ENCODE data around the gene CDC42BPB. TPM values are rescaled to one million over a fixed set of nuclear protein-coding genes. Genes with fewer than 3 reads are reported as not detected.

The CDC42BPB gene
- total and polyA plus RNA-seq, 2 experiments from 2014 or later: 13.0 to 106 TPM

- no peak for DNase-seq
- Histone ChIP-seq H3K9me2 (ENCODE audit: insufficient read depth) (no peaks in the 10 kb centered on the region), H3K4me3 (no peak overlapping the region), H3K4me2 (ENCODE audit: unreplicated experiment) (no peak overlapping the region), H3K27me3 (replicated peaks; ENCODE audit: insufficient read depth) (no peaks in the 10 kb centered on the region), H3K36me3 (ENCODE audit: low read depth) (peaks cover 3% of the 10 kb centered on the region; the same call in 1 of the 2 replicates), H4K20me1 (ENCODE audit: insufficient read depth) (no peaks in the 10 kb centered on the region), H3K9me3 (ENCODE audit: low read depth) (no peaks in the 10 kb centered on the region), H3K9ac (no peak overlapping the region), H2AFZ (no peak overlapping the region), H3K27ac (no peak overlapping the region), H3K79me2 (ENCODE audit: insufficient read depth) (peaks cover 89% of the 10 kb centered on the region), H3K4me1 (ENCODE audit: insufficient read depth) (peaks cover 8% of the 10 kb centered on the region; the same call in 1 of the 2 replicates), H3F3A (ENCODE audit: insufficient read depth) (no peaks in the 10 kb centered on the region)
- 94 to 95% methylated on average over 21 to 22 of the region's 22 CpGs for WGBS, 2 experiments (ENCODE audit: low coverage in 1 of 2, low lambda C conversion rate in 2 of 2, missing lambda C conversion rate in 2 of 2)
- no peak for TF ChIP-seq EZH2phosphoT487 (IDR thresholded peaks at IDR 0.05; ENCODE audit: insufficient read depth, low read depth)
- no peak for TF ChIP-seq EZH2 (IDR thresholded peaks at IDR 0.05; ENCODE audit: insufficient read depth, poor library complexity, severe bottlenecking)
- in situ Hi-C loops (cut with MboI): no loop called here
Observed at GRCh38 chr14:103002578-103003350, 54.6 kb downstream of the CDC42BPB start.

GRCh38 chr14:103001651-103002396 is 55.5 kb downstream of the CDC42BPB start:
- no peak for DNase-seq
- peaks cover 89% of the 10 kb centered on the region for H3K79me2 ChIP-seq (ENCODE audit: insufficient read depth)
- no peaks in the 10 kb centered on the region for H4K20me1 ChIP-seq (ENCODE audit: insufficient read depth)
- H3K27me3 ChIP-seq (replicated peaks; ENCODE audit: insufficient read depth): no peaks in the 10 kb centered on the region
- in situ Hi-C loops (cut with MboI): no loop called here
- 92 to 93% methylated on average over 36 to 37 of the region's 37 CpGs for WGBS, 2 experiments (ENCODE audit: low coverage in 1 of 2, low lambda C conversion rate in 2 of 2, missing lambda C conversion rate in 2 of 2)
- no peak for TF ChIP-seq EZH2phosphoT487 (IDR thresholded peaks at IDR 0.05; ENCODE audit: insufficient read depth, low read depth)
- TF ChIP-seq EZH2 (IDR thresholded peaks at IDR 0.05; ENCODE audit: insufficient read depth, poor library complexity, severe bottlenecking): no peak
- H3K9me3 ChIP-seq (ENCODE audit: low read depth): no peaks in the 10 kb centered on the region
- no peak overlapping the region for H3K9ac ChIP-seq
- no peak overlapping the region for H3K4me3 ChIP-seq
- no peaks in the 10 kb centered on the region for H3F3A ChIP-seq (ENCODE audit: insufficient read depth)
- H3K4me1 ChIP-seq (ENCODE audit: insufficient read depth): peaks cover 8% of the 10 kb centered on the region; the same call in 1 of the 2 replicates
- H3K36me3 ChIP-seq (ENCODE audit: low read depth): peaks cover 9% of the 10 kb centered on the region; the same call in 1 of the 2 replicates
- H3K9me2 ChIP-seq (ENCODE audit: insufficient read depth): no peaks in the 10 kb centered on the region
- no peak overlapping the region for H3K27ac ChIP-seq
- H2AFZ ChIP-seq: no peak overlapping the region
- H3K4me2 ChIP-seq (ENCODE audit: unreplicated experiment): no peak overlapping the region

DNA sequence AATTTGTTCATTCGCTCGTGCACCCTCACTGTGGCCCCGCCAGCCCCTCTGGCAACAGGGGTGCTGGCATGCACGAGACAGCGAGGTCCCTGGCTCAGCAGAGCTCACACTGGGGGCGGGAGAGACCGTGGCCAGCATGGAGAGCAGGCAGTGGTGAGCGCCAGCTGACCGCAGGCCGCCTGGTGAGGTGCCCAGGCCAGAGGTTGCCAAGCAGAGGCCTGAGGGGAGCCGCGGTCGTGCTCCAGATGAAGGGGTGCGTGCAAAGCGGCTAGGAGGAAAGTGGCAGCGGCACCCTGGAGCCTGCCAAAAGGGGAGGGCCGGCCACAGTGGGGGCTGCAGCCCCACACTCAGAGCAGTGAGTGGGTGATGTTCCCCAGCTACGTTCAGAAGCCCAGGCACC is 56.1 kb downstream of the CDC42BPB start:
- no peaks in the 10 kb centered on the region for H3K27me3 ChIP-seq (replicated peaks; ENCODE audit: insufficient read depth)
- H3F3A ChIP-seq (ENCODE audit: insufficient read depth): no peaks in the 10 kb centered on the region
- no peak overlapping the region for H2AFZ ChIP-seq
- DNase-seq: no peak
- in situ Hi-C loops (cut with MboI): no loop called here
- no peaks in the 10 kb centered on the region for H3K9me3 ChIP-seq (ENCODE audit: low read depth)
- no peaks in the 10 kb centered on the region for H4K20me1 ChIP-seq (ENCODE audit: insufficient read depth)
- no peak overlapping the region for H3K4me2 ChIP-seq (ENCODE audit: unreplicated experiment)
- H3K9me2 ChIP-seq (ENCODE audit: insufficient read depth): no peaks in the 10 kb centered on the region
- H3K36me3 ChIP-seq (ENCODE audit: low read depth): peaks cover 9% of the 10 kb centered on the region; the same call in 1 of the 2 replicates
- no peak overlapping the region for H3K27ac ChIP-seq
- TF ChIP-seq EZH2phosphoT487 (IDR thresholded peaks at IDR 0.05; ENCODE audit: insufficient read depth, low read depth) (no peak), EZH2 (IDR thresholded peaks at IDR 0.05; ENCODE audit: insufficient read depth, poor library complexity, severe bottlenecking) (no peak)
- H3K9ac ChIP-seq: no peak overlapping the region
- WGBS, 2 experiments (ENCODE audit: low coverage in 1 of 2, low lambda C conversion rate in 2 of 2, missing lambda C conversion rate in 2 of 2): 90 to 91% methylated on average over 15 to 18 of the region's 18 CpGs
- peaks cover 89% of the 10 kb centered on the region for H3K79me2 ChIP-seq (ENCODE audit: insufficient read depth)
- H3K4me3 ChIP-seq: no peak overlapping the region
- peaks cover 8% of the 10 kb centered on the region; the same call in 1 of the 2 replicates for H3K4me1 ChIP-seq (ENCODE audit: insufficient read depth)

DNA sequence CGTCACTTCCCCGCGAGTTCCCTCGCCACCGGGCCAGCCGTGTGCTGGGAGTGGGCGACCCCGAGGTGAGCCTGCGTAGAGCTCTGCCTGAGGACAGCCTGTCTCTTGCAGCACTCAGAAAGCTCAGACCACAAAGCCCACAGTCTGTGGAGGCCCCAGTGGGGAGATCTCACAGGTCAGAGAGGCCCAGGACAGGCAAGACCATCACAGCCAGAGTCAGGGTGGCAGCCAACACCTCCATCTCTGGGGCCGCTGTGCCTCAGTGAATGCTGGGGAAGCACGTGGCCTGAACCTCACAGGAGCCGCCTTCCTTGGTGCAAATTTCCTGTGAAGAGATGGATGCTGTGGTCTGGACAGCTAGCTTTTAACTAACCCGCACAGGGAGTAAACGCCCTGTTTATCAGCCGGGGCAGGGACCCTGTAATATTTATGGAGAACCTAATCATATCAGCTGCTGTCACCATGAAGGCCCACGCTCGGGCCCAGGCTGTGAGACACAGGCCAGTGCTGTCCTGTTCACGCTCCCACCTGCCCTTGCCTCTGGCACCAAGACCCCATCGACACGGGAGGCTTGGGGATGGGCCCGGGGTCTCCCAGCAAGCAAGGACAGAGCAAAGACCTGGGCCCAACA is 56.9 kb downstream of the CDC42BPB start:
- WGBS, 2 experiments (ENCODE audit: low coverage in 1 of 2, low lambda C conversion rate in 2 of 2, missing lambda C conversion rate in 2 of 2): 91 to 93% methylated on average over 21 of the region's 21 CpGs
- Histone ChIP-seq H3K9me2 (ENCODE audit: insufficient read depth) (no peaks in the 10 kb centered on the region), H3K4me3 (no peak overlapping the region), H3K9ac (no peak overlapping the region), H3K4me1 (ENCODE audit: insufficient read depth) (peaks cover 8% of the 10 kb centered on the region; the same call in 1 of the 2 replicates), H2AFZ (no peak overlapping the region), H3K9me3 (ENCODE audit: low read depth) (no peaks in the 10 kb centered on the region), H3K4me2 (ENCODE audit: unreplicated experiment) (no peak overlapping the region), H3F3A (ENCODE audit: insufficient read depth) (no peaks in the 10 kb centered on the region), H3K36me3 (ENCODE audit: low read depth) (peaks cover 9% of the 10 kb centered on the region; the same call in 1 of the 2 replicates), H4K20me1 (ENCODE audit: insufficient read depth) (no peaks in the 10 kb centered on the region), H3K79me2 (ENCODE audit: insufficient read depth) (peaks cover 89% of the 10 kb centered on the region), H3K27ac (no peak overlapping the region), H3K27me3 (replicated peaks; ENCODE audit: insufficient read depth) (no peaks in the 10 kb centered on the region)
- TF ChIP-seq EZH2phosphoT487 (IDR thresholded peaks at IDR 0.05; ENCODE audit: insufficient read depth, low read depth) (no peak), EZH2 (IDR thresholded peaks at IDR 0.05; ENCODE audit: insufficient read depth, poor library complexity, severe bottlenecking) (no peak)
- in situ Hi-C loops (cut with MboI): no loop called here
- no peak for DNase-seq

Measured in GM23248 (cell line).